K562 (cell line): ENCODE results near the gene PTGER4.

Experiments
- E2F6 ChIP-seq, 2 experiments: IDR thresholded peaks; 2 replicates each; pipeline ENCODE4 v1.6.1; 2011; ENCODE audit warnings: borderline replicate concordance in 1 of 2, control low read depth in 1 of 2, low read depth in 1 of 2, low read length in 1 of 2, mild to moderate bottlenecking in 1 of 2, mixed read lengths in 1 of 2, moderate library complexity in 1 of 2; ENCODE audit not compliant: insufficient read depth in 1 of 2, insufficient read length in 1 of 2, poor library complexity in 1 of 2, severe bottlenecking in 1 of 2; ENCODE audit errors: extremely low read depth in 1 of 2
- ETV5 ChIP-seq: sonication (generic); formaldehyde crosslinking; IDR thresholded peaks from 2 replicates; pipeline ENCODE4 v1.4.0; 2020; ENCODE audit warnings: low read depth, mild to moderate bottlenecking, missing genetic modification reagents
- HBP1 ChIP-seq: fragments of 450-650 bp; formaldehyde crosslinking; IDR thresholded peaks from 2 replicates; pipeline ENCODE4 v1.4.0; 2022; ENCODE audit warnings: missing genetic modification characterization
- HMG20B ChIP-seq: fragments of 250-450 bp; sonication (Bioruptor Pico); IDR thresholded peaks from 2 replicates; pipeline ENCODE4 v1.5.0; 2021; ENCODE audit warnings: mild to moderate bottlenecking
- MAX ChIP-seq: sonication (generic); formaldehyde crosslinking; IDR thresholded peaks from 2 replicates; pipeline ENCODE4 v1.9.0; 2022; ENCODE audit warnings: mild to moderate bottlenecking, missing genetic modification reagents
- PHF8 ChIP-seq: fragments of 200-600 bp; sonication (generic); IDR thresholded peaks from 2 replicates; pipeline ENCODE4 v1.6.1; 2012; ENCODE audit warnings: mixed run types, mild to moderate bottlenecking, inconsistent platforms, low read length, moderate library complexity, borderline replicate concordance
- POLR2A ChIP-seq: fragments of 450-650 bp; conservative IDR thresholded peaks from 2 replicates; pipeline ENCODE4 v1.6.1; 2016
- POLR2B ChIP-seq: fragments of 450-650 bp; IDR thresholded peaks from 2 replicates; pipeline ENCODE4 v1.6.1; 2018; ENCODE audit warnings: low read depth; ENCODE audit not compliant: partially characterized antibody
- PYGO2 ChIP-seq: fragments of 450-650 bp; IDR thresholded peaks from 2 replicates; pipeline ENCODE4 v1.6.1; 2016; ENCODE audit warnings: mild to moderate bottlenecking, missing genetic modification characterization, moderate library complexity, missing compliant biosample characterization
- STAG1 ChIP-seq: sonication (generic); formaldehyde crosslinking; IDR thresholded peaks from 2 replicates; pipeline ENCODE4 v1.5.0; 2020; ENCODE audit warnings: missing genetic modification reagents, borderline replicate concordance
- TAF1 ChIP-seq: IDR thresholded peaks from 2 replicates; pipeline ENCODE4 v1.6.1; 2011; ENCODE audit warnings: mild to moderate bottlenecking, low read length, moderate library complexity; ENCODE audit not compliant: insufficient read depth, control insufficient read depth, severe bottlenecking; ENCODE audit errors: extremely low read depth
- YBX1 ChIP-seq: fragments of 450-650 bp; IDR thresholded peaks from 2 replicates; pipeline ENCODE4 v1.7.1; 2016; ENCODE audit warnings: mild to moderate bottlenecking
- ZNF12 ChIP-seq: sonication (generic); formaldehyde crosslinking; IDR thresholded peaks from 2 replicates; pipeline ENCODE4 v1.4.0; 2020; ENCODE audit warnings: mild to moderate bottlenecking, missing genetic modification reagents
- TF ChIP-seq, protein P1 (sequence below), 3 experiments: IDR thresholded peaks in 2 of 3; conservative IDR thresholded peaks in 1 of 3; 2 replicates each; pipeline ENCODE4 v1.5.1; 2011 to 2012; ENCODE audit warnings: low read length in 3 of 3, mild to moderate bottlenecking in 3 of 3, control low read depth in 2 of 3, improper control_type of control experiment in 1 of 3, inconsistent platforms in 1 of 3, low read depth in 1 of 3, mixed read lengths in 1 of 3, moderate library complexity in 1 of 3; ENCODE audit not compliant: insufficient read depth in 2 of 3

GRCh38 chr5:40665635-40666298 lies 13.9 kb upstream of the PTGER4 start:
- TF ChIP-seq POLR2B = no peak
- TF ChIP-seq PYGO2 (tag) = no peak
- TF ChIP-seq, protein P1, sequence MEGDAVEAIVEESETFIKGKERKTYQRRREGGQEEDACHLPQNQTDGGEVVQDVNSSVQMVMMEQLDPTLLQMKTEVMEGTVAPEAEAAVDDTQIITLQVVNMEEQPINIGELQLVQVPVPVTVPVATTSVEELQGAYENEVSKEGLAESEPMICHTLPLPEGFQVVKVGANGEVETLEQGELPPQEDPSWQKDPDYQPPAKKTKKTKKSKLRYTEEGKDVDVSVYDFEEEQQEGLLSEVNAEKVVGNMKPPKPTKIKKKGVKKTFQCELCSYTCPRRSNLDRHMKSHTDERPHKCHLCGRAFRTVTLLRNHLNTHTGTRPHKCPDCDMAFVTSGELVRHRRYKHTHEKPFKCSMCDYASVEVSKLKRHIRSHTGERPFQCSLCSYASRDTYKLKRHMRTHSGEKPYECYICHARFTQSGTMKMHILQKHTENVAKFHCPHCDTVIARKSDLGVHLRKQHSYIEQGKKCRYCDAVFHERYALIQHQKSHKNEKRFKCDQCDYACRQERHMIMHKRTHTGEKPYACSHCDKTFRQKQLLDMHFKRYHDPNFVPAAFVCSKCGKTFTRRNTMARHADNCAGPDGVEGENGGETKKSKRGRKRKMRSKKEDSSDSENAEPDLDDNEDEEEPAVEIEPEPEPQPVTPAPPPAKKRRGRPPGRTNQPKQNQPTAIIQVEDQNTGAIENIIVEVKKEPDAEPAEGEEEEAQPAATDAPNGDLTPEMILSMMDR (IDR thresholded peaks at IDR 0.05 in 2 of 3, conservative IDR thresholded peaks at IDR 0.05 in 1 of 3; ENCODE audit: insufficient read depth in 2 of 3, low read depth in 1 of 3, low read length in 3 of 3) = no peak
- no peak for TF ChIP-seq TAF1
- TF ChIP-seq ZNF12 (CRISPR knock-in tag) = no peak
- no peak for TF ChIP-seq STAG1 (CRISPR knock-in tag)
- no peak for TF ChIP-seq POLR2A
- no peak for TF ChIP-seq HBP1 (CRISPR knock-in tag)
- TF ChIP-seq PHF8 = no peak
- no peak for TF ChIP-seq MAX
- no peak for TF ChIP-seq ETV5 (CRISPR knock-in tag)
- no peak for TF ChIP-seq E2F6 (IDR thresholded peaks at IDR 0.05; ENCODE audit: borderline replicate concordance in 1 of 2, extremely low read depth in 1 of 2, insufficient read depth in 1 of 2, insufficient read length in 1 of 2, low read depth in 1 of 2, low read length in 1 of 2, poor library complexity in 1 of 2, severe bottlenecking in 1 of 2)
- no peak for TF ChIP-seq HMG20B (CRISPR knock-in tag)
- no peak for TF ChIP-seq YBX1
